ENCODE results near the gene ILRUN.

ILRUN gene

GRCh38 chr6:34674268-34674639 lies 22.3 kb downstream of the ILRUN start:
- H3K9me3 ChIP-seq (ENCODE audit: control insufficient read depth, insufficient read depth, low read length) = no peaks in the 10 kb centered on the region
- peaks cover 56% of the 10 kb centered on the region for H3F3A ChIP-seq (ENCODE audit: control insufficient read depth, insufficient read depth)
- peak overlapping the region; percentile 94 for H3K27ac ChIP-seq (ENCODE audit: low read depth, low read length)
- H3K9me2 ChIP-seq (replicated peaks; ENCODE audit: control insufficient read depth, low read length) = no peaks in the 10 kb centered on the region
- peaks cover 10% of the 10 kb centered on the region for H3K36me3 ChIP-seq (ENCODE audit: control insufficient read depth, low read length)
- H3K4me3 ChIP-seq (ENCODE audit: low read length) = peak overlapping the region; percentile 60
- H3K4me2 ChIP-seq (ENCODE audit: low read length) = peak overlapping the region; percentile 90
- H3K27me3 ChIP-seq (ENCODE audit: control insufficient read depth, low read length) = no peaks in the 10 kb centered on the region
- H4K20me1 ChIP-seq (ENCODE audit: control insufficient read depth, insufficient read depth, low read depth, low read length) = no peaks in the 10 kb centered on the region; the same call in 1 of the 2 replicates
- peaks cover 92% of the 10 kb centered on the region for H3K4me1 ChIP-seq (ENCODE audit: control insufficient read depth, low read length)
- TF ChIP-seq CTCF (IDR thresholded peaks at IDR 0.05; ENCODE audit: low read depth, low read length, poor library complexity, severe bottlenecking) = no peak
- no peak for TF ChIP-seq EZH2phosphoT487 (IDR thresholded peaks at IDR 0.05; ENCODE audit: borderline replicate concordance, low read length)
- peaks cover 90% of the 10 kb centered on the region for H3K79me2 ChIP-seq (ENCODE audit: control insufficient read depth, low read length)

GRCh38 chr6:34673064-34673463 lies 23.5 kb downstream of the ILRUN start:
- H3K27me3 ChIP-seq (ENCODE audit: control insufficient read depth, low read length) = no peaks in the 10 kb centered on the region
- H3K4me2 ChIP-seq (ENCODE audit: low read length) = peak overlapping the region; percentile 90
- no peaks in the 10 kb centered on the region; the same call in 1 of the 2 replicates for H4K20me1 ChIP-seq (ENCODE audit: control insufficient read depth, insufficient read depth, low read depth, low read length)
- H3K9me2 ChIP-seq (replicated peaks; ENCODE audit: control insufficient read depth, low read length) = no peaks in the 10 kb centered on the region
- peaks cover 90% of the 10 kb centered on the region for H3K79me2 ChIP-seq (ENCODE audit: control insufficient read depth, low read length)
- peak overlapping the region; percentile 60 for H3K4me3 ChIP-seq (ENCODE audit: low read length)
- TF ChIP-seq EZH2phosphoT487 (IDR thresholded peaks at IDR 0.05; ENCODE audit: borderline replicate concordance, low read length) (no peak), CTCF (IDR thresholded peaks at IDR 0.05; ENCODE audit: low read depth, low read length, poor library complexity, severe bottlenecking) (no peak)
- H3K27ac ChIP-seq (ENCODE audit: low read depth, low read length) = peak overlapping the region; percentile 94
- H3K36me3 ChIP-seq (ENCODE audit: control insufficient read depth, low read length) = peaks cover 10% of the 10 kb centered on the region
- peaks cover 81% of the 10 kb centered on the region for H3K4me1 ChIP-seq (ENCODE audit: control insufficient read depth, low read length)
- H3F3A ChIP-seq (ENCODE audit: control insufficient read depth, insufficient read depth) = peaks cover 57% of the 10 kb centered on the region
- H3K9me3 ChIP-seq (ENCODE audit: control insufficient read depth, insufficient read depth, low read length) = no peaks in the 10 kb centered on the region

GRCh38 chr6:34672657-34673043 lies 23.9 kb downstream of the ILRUN start:
- peaks cover 10% of the 10 kb centered on the region for H3K36me3 ChIP-seq (ENCODE audit: control insufficient read depth, low read length)
- H3K4me3 ChIP-seq (ENCODE audit: low read length) = peak overlapping the region; percentile 60
- no peaks in the 10 kb centered on the region for H3K27me3 ChIP-seq (ENCODE audit: control insufficient read depth, low read length)
- H3K4me2 ChIP-seq (ENCODE audit: low read length) = peak overlapping the region; percentile 90
- H3K79me2 ChIP-seq (ENCODE audit: control insufficient read depth, low read length) = peaks cover 90% of the 10 kb centered on the region
- H3K4me1 ChIP-seq (ENCODE audit: control insufficient read depth, low read length) = peaks cover 78% of the 10 kb centered on the region
- no peaks in the 10 kb centered on the region; the same call in none of the 2 replicates for H4K20me1 ChIP-seq (ENCODE audit: control insufficient read depth, insufficient read depth, low read depth, low read length)
- TF ChIP-seq EZH2phosphoT487 (IDR thresholded peaks at IDR 0.05; ENCODE audit: borderline replicate concordance, low read length) = no peak
- no peaks in the 10 kb centered on the region for H3K9me2 ChIP-seq (replicated peaks; ENCODE audit: control insufficient read depth, low read length)
- peak overlapping the region; percentile 94 for H3K27ac ChIP-seq (ENCODE audit: low read depth, low read length)
- H3K9me3 ChIP-seq (ENCODE audit: control insufficient read depth, insufficient read depth, low read length) = no peaks in the 10 kb centered on the region
- peaks cover 61% of the 10 kb centered on the region for H3F3A ChIP-seq (ENCODE audit: control insufficient read depth, insufficient read depth)

- no peaks in the 10 kb centered on the region for H3K9me2 ChIP-seq (replicated peaks; ENCODE audit: control insufficient read depth, low read length)
- H3K79me2 ChIP-seq (ENCODE audit: control insufficient read depth, low read length) = peaks cover 90% of the 10 kb centered on the region
- H3K4me1 ChIP-seq (ENCODE audit: control insufficient read depth, low read length) = peaks cover 76% of the 10 kb centered on the region
- TF ChIP-seq CTCF (IDR thresholded peaks at IDR 0.05; ENCODE audit: low read depth, low read length, poor library complexity, severe bottlenecking) (no peak), EZH2phosphoT487 (IDR thresholded peaks at IDR 0.05; ENCODE audit: borderline replicate concordance, low read length) (no peak)
- peak overlapping the region; percentile 90 for H3K4me2 ChIP-seq (ENCODE audit: low read length)
- H3K27ac ChIP-seq (ENCODE audit: low read depth, low read length) = peak overlapping the region; percentile 94
- no peaks in the 10 kb centered on the region; the same call in none of the 2 replicates for H4K20me1 ChIP-seq (ENCODE audit: control insufficient read depth, insufficient read depth, low read depth, low read length)
- peaks cover 10% of the 10 kb centered on the region for H3K36me3 ChIP-seq (ENCODE audit: control insufficient read depth, low read length)
- peaks cover 60% of the 10 kb centered on the region for H3F3A ChIP-seq (ENCODE audit: control insufficient read depth, insufficient read depth)
- H3K4me3 ChIP-seq (ENCODE audit: low read length) = peak overlapping the region; percentile 60
- no peaks in the 10 kb centered on the region for H3K27me3 ChIP-seq (ENCODE audit: control insufficient read depth, low read length)
- no peaks in the 10 kb centered on the region for H3K9me3 ChIP-seq (ENCODE audit: control insufficient read depth, insufficient read depth, low read length)
Observed at GRCh38 chr6:34671801-34672656, 24.5 kb downstream of the ILRUN start.
